HepG2 (cell line): ENCODE data around the gene FBXW8. TPM values are rescaled to one million over a fixed set of nuclear protein-coding genes. Genes with fewer than 3 reads are reported as not detected.

ENCODE experiments used
- ARNTL ChIP-seq: sonication (generic); formaldehyde crosslinking; IDR thresholded peaks from 2 replicates; pipeline ENCODE4 v1.4.0; 2020; ENCODE audit warnings: mild to moderate bottlenecking, missing genetic modification reagents
- ATM ChIP-seq: fragments of 450-650 bp; IDR thresholded peaks from 2 replicates; pipeline ENCODE4 v1.7.1; 2017; ENCODE audit warnings: mild to moderate bottlenecking, borderline replicate concordance
- GPBP1L1 ChIP-seq: sonication (generic); formaldehyde crosslinking; IDR thresholded peaks from 2 replicates; pipeline ENCODE4 v1.5.0; 2020; ENCODE audit warnings: mild to moderate bottlenecking, missing genetic modification reagents
- GTF2F1 ChIP-seq: fragments of 150-350 bp; IDR thresholded peaks from 2 replicates; pipeline ENCODE4 v1.6.1; 2014; ENCODE audit warnings: low read length
- HNRNPUL1 ChIP-seq: fragments of 200-400 bp; formaldehyde crosslinking; IDR thresholded peaks from 2 replicates; pipeline ENCODE4 v1.6.1; 2017; ENCODE audit warnings: low read depth, mild to moderate bottlenecking, low read length, moderate library complexity
- IRF1 ChIP-seq: sonication (generic); formaldehyde crosslinking; IDR thresholded peaks from 2 replicates; pipeline ENCODE4 v1.4.0; 2020; ENCODE audit warnings: low read depth, mild to moderate bottlenecking, missing genetic modification reagents
- KAT7 ChIP-seq: IDR thresholded peaks from 2 replicates; pipeline ENCODE4 v1.6.1; 2018; ENCODE audit warnings: borderline replicate concordance, missing compliant biosample characterization
- NFIC ChIP-seq: IDR thresholded peaks from 2 replicates; pipeline ENCODE4 v1.6.1; 2012; ENCODE audit warnings: mild to moderate bottlenecking, low read length, inconsistent platforms
- PHF5A ChIP-seq: IDR thresholded peaks from one replicate; pipeline ENCODE4 v1.6.1; 2018; ENCODE audit warnings: low read depth, missing genetic modification reagents; ENCODE audit not compliant: unreplicated experiment
- SYNCRIP ChIP-seq: fragments of 200-400 bp; formaldehyde crosslinking; IDR thresholded peaks from 2 replicates; pipeline ENCODE4 v1.6.1; 2018; ENCODE audit warnings: mild to moderate bottlenecking, low read depth, low read length; ENCODE audit not compliant: insufficient read depth
- TP53 ChIP-seq: sonication (generic); formaldehyde crosslinking; conservative IDR thresholded peaks from 2 replicates; pipeline ENCODE4 v1.4.0; 2020; ENCODE audit warnings: missing genetic modification reagents
- ZMAT3 ChIP-seq: sonication (generic); formaldehyde crosslinking; conservative IDR thresholded peaks from 2 replicates; pipeline ENCODE4 v1.7.0; 2021; ENCODE audit warnings: missing genetic modification reagents
- ZNF124 ChIP-seq: sonication (generic); formaldehyde crosslinking; IDR thresholded peaks from 2 replicates; pipeline ENCODE4 v1.4.0; 2020; ENCODE audit warnings: missing genetic modification reagents
- ZNF20 ChIP-seq: sonication (generic); formaldehyde crosslinking; IDR thresholded peaks from 2 replicates; pipeline ENCODE4 v1.4.0; 2020; ENCODE audit warnings: mild to moderate bottlenecking, moderate library complexity, missing genetic modification reagents
- ZNF318 ChIP-seq: sonication (generic); formaldehyde crosslinking; IDR thresholded peaks from 2 replicates; pipeline ENCODE4 v1.4.0; 2020; ENCODE audit warnings: mild to moderate bottlenecking, missing genetic modification reagents
- ZNF567 ChIP-seq: sonication (generic); formaldehyde crosslinking; IDR thresholded peaks from 2 replicates; pipeline ENCODE4 v1.8.1; 2023; ENCODE audit warnings: mild to moderate bottlenecking, missing genetic modification reagents, borderline replicate concordance
- ZNF639 ChIP-seq: conservative IDR thresholded peaks from 2 replicates; pipeline ENCODE4 v1.6.1; 2018; ENCODE audit warnings: missing genetic modification reagents
- ZNF878 ChIP-seq: sonication (generic); formaldehyde crosslinking; IDR thresholded peaks from 2 replicates; pipeline ENCODE4 v1.8.1; 2023; ENCODE audit warnings: mild to moderate bottlenecking, missing genetic modification reagents, moderate library complexity
- polyA plus RNA-seq, 8 experiments: library from polyadenylated mRNA; depleted of rRNA in 3 of 8; stranded (reverse) in 7 of 8; unstranded in 1 of 8; fragments of >200 nt; fragmentation: Illumina TruSeq in 4 of 8; extraction: Trizol in 4 of 8; gene quantifications; 2 replicates each; pipeline versions ENCODE4 v1.2.1 to v1.2.3, GENCODE V29; 2011 to 2016; ENCODE audit warnings: low read depth in 4 of 8, missing spikeins in 1 of 8, mixed read lengths in 1 of 8; ENCODE audit not compliant: insufficient read depth in 1 of 8
- total RNA-seq, 5 experiments: library from RNA; depleted of rRNA; stranded (reverse); fragments of >200 nt; fragmentation: Illumina TruSeq; extraction: Trizol; gene quantifications; 2 replicates each; pipeline ENCODE4 v1.2.3, GENCODE V29; 2016; ENCODE audit warnings: low read depth in 1 of 5

Gene FBXW8
- total and polyA plus RNA-seq, 2 of the 13 experiments (the other 11 are each of a cell fraction or from before 2014, with no cell fraction given) = 5.1 to 5.9 TPM

DNA sequence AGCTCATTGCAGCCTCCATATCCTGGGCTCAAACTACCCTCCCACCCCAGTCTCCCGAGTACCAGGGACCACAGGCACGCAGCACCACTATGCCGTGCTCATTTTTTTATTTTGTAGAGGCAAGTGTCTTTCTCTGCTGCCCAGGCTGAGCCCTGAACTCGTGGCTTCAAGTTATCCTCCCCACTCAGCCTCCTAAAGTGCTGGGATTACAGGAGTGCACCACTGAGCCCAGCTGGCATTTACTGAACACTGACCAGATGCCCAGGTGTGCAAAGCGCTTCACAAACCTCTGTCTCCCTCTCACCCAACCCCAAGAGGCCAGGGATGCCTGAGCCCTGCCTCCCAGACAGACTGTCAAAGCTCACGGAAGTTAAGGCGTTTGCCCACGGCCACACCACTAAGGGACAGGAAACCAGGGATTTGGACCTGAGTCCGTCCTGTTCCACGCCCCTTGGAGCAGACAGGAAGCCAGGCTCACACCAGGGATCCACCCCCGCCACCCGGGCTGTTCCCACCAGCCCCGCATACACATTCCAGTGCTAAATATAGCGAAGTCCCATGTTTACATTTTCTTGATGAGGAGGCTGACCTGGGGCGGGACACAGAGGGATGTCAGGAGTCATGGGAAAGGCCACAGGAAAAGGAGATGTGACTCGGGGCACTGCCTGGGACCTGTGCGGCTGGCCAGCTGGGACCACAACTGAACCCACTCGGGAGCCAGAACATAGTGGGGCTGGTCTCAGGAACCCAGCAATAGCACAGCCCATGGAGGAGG, 137.2 kb downstream of the FBXW8 start (continued):
- TF ChIP-seq SYNCRIP = no peak
- peak; percentile 74 for TF ChIP-seq ARNTL (CRISPR knock-in tag)
- no peak for TF ChIP-seq ATM
- TF ChIP-seq ZNF20 (CRISPR knock-in tag) = no peak
- 0 out of 2 replicates have a peak, but pooled peaks have one; percentile 62 for TF ChIP-seq TP53 (CRISPR knock-in tag)
- TF ChIP-seq ZMAT3 = 0 out of 2 replicates have a peak, but pooled peaks have one; percentile 31
- no peak for TF ChIP-seq HNRNPUL1
- TF ChIP-seq GTF2F1 = no peak
- no peak for TF ChIP-seq ZNF878 (CRISPR knock-in tag)
- peak; percentile 57; the same call in 1 of the 2 replicates for TF ChIP-seq KAT7 (CRISPR knock-in tag)
- peak; percentile 30; the same call in 1 of the 2 replicates for TF ChIP-seq ZNF567 (CRISPR knock-in tag)
- no peak for TF ChIP-seq GPBP1L1 (CRISPR knock-in tag)
- no peak for TF ChIP-seq IRF1 (CRISPR knock-in tag)
- TF ChIP-seq NFIC = no peak
- peak; percentile 93 for TF ChIP-seq PHF5A
- no peak for TF ChIP-seq ZNF318
- TF ChIP-seq ZNF639 (CRISPR knock-in tag) = no peak
- TF ChIP-seq ZNF124 (CRISPR knock-in tag) = 0 out of 2 replicates have a peak, but pooled peaks have one; percentile 33
